ENCODE measurements around the gene BID. TPM values are rescaled to one million over a fixed set of nuclear protein-coding genes. Genes with fewer than 3 reads are reported as not detected.
A peak's percentile ranks its signal among the peaks of the same experiment; 100 is the strongest.

The BID gene
- total RNA-seq, 1 experiment from 2014 or later = 58.2 TPM

DNA sequence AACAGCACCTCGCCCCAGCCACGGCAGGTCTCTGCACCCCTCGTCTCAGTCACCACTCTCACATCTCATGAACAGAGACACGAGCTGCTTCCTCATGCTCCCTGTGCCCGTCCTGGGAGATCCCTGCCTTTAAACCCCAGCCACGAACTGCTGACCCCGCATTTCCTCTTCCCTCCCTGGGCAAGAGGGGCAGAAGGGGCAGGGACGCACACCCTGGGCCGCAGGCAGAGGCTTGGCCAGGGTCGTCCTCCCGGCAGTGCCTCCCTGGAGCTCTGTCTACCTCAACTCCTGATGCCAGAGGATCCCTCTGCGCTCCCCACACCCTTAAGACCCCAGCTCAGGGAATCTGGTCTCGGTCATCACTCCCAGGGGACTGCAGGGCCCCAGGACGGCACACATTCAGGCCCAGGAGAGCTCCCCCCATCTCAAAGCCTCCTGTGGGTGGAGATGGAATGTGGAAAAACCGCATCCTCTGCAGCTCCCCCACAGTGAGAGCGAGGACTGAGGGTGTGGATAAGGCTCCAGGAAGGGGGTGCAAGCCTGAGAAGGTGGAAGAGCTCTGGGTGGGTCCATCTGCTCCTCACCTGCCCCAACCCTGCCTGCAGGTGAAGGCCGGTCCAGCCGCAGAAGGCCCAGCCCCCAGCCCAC lies 1.2 kb downstream of the BID start:
- Histone ChIP-seq H3K4me1 (ENCODE audit: control insufficient read depth in 1 of 2, insufficient read depth in 2 of 2, low read length in 2 of 2) (peaks cover 19 to 21% of the 10 kb centered on the region in 2 experiments), H3K27ac (ENCODE audit: low read depth, low read length) (peak overlapping the region; percentile 87; the same call in 1 of the 2 replicates), H4K20me1 (ENCODE audit: insufficient read depth) (no peaks in the 10 kb centered on the region), H2AFZ (ENCODE audit: low read depth, low read length, poor library complexity, severe bottlenecking) (no peak overlapping the region), H3K79me2 (ENCODE audit: insufficient read depth, low read length) (peaks cover 44% of the 10 kb centered on the region), H3K4me2 (ENCODE audit: low read length) (peak overlapping the region; percentile 97), H3K9ac (ENCODE audit: low read length) (peak overlapping the region; percentile 79), H3K27me3 (ENCODE audit: insufficient read depth, low read length) (no peaks in the 10 kb centered on the region), H3K4me3 (replicated peaks in 1 of 2; ENCODE audit: low read depth in 1 of 2, low read length in 2 of 2) (peak overlapping the region; percentile 65 to 86), H3K36me3 (ENCODE audit: control insufficient read depth in 1 of 2, insufficient read depth in 2 of 2, low read length in 2 of 2) (no peaks in the 10 kb centered on the region), H3K9me3 (ENCODE audit: control insufficient read depth in 1 of 2, insufficient read depth in 1 of 2, low read depth in 1 of 2, low read length in 2 of 2) (no peaks in the 10 kb centered on the region), H3K9me2 (ENCODE audit: insufficient read depth) (no peaks in the 10 kb centered on the region)
- DNase-seq (ENCODE audit: low read depth, low spot score) (no peak), ATAC-seq (peak; percentile 31)
- POLR2A ChIA-PET = interaction anchor here (0.7 to 1.2 kb wide), 2 partner anchors 31 to 86 kb away, joined by 3 to 4 read pairs; no protein-coding TSS in a partner anchor
- CTCF ChIA-PET = interaction anchor here (1.0 to 1.7 kb wide), 4 partner anchors 12 to 601 kb away, joined by 3 to 8 read pairs (median 5); no protein-coding TSS in a partner anchor
- RAD21 ChIA-PET (ENCODE audit: low non-redundant PET in 1 of 2, low total read pairs in 2 of 2, uncharacterized antibody in 2 of 2, unreplicated experiment in 2 of 2) = interaction anchor here in 1 of 2 experiments (0.9 kb wide), 1 partner anchor 12 kb away, joined by 3 read pairs; no protein-coding TSS in a partner anchor
- intact Hi-C loops (cut with micrococcal nuclease) = no loop called here
- BruUV-seq (replicated peaks) = no TSS peak
- TF ChIP-seq CEBPB (IDR thresholded peaks at IDR 0.05; ENCODE audit: low read depth) (no peak), ELF1 (IDR thresholded peaks at IDR 0.05; ENCODE audit: borderline replicate concordance, low read depth) (no peak), CBX3 (IDR thresholded peaks at IDR 0.05; ENCODE audit: low read depth) (no peak), POLR2A (IDR thresholded peaks at IDR 0.05; ENCODE audit: borderline replicate concordance, extremely low read depth, insufficient read depth, insufficient read length) (no peak), EZH2phosphoT487 (IDR thresholded peaks at IDR 0.05; ENCODE audit: borderline replicate concordance) (no peak), JUND (IDR thresholded peaks at IDR 0.05) (no peak), SP1 (IDR thresholded peaks at IDR 0.05; ENCODE audit: low read depth) (no peak), RAD21 (IDR thresholded peaks at IDR 0.05; ENCODE audit: low read depth) (no peak), FOSL1 (IDR thresholded peaks at IDR 0.05; ENCODE audit: low read depth) (no peak), EZH2 (IDR thresholded peaks at IDR 0.05) (no peak), SIN3A (IDR thresholded peaks at IDR 0.05; ENCODE audit: low read depth) (no peak), ZNF274 (IDR thresholded peaks at IDR 0.05; ENCODE audit: low read depth, low read length) (no peak), TCF7L2 (IDR thresholded peaks at IDR 0.05; ENCODE audit: borderline replicate concordance, extremely low read depth, insufficient read depth, insufficient read length) (no peak), YY1 (IDR thresholded peaks at IDR 0.05; ENCODE audit: extremely low read depth, insufficient replicate concordance, low read depth, low read length) (no peak), POLR2AphosphoS5 (IDR thresholded peaks at IDR 0.05; ENCODE audit: low read depth, low read length) (no peak), ZFX (IDR thresholded peaks at IDR 0.05) (no peak), EGR1 (IDR thresholded peaks at IDR 0.05; ENCODE audit: low read depth) (no peak)
- TF ChIP-seq, protein P1, sequence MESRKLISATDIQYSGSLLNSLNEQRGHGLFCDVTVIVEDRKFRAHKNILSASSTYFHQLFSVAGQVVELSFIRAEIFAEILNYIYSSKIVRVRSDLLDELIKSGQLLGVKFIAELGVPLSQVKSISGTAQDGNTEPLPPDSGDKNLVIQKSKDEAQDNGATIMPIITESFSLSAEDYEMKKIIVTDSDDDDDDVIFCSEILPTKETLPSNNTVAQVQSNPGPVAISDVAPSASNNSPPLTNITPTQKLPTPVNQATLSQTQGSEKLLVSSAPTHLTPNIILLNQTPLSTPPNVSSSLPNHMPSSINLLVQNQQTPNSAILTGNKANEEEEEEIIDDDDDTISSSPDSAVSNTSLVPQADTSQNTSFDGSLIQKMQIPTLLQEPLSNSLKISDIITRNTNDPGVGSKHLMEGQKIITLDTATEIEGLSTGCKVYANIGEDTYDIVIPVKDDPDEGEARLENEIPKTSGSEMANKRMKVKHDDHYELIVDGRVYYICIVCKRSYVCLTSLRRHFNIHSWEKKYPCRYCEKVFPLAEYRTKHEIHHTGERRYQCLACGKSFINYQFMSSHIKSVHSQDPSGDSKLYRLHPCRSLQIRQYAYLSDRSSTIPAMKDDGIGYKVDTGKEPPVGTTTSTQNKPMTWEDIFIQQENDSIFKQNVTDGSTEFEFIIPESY (IDR thresholded peaks at IDR 0.05; ENCODE audit: extremely low read depth, insufficient replicate concordance, low read length) = no peak
- TF ChIP-seq, protein P2, sequence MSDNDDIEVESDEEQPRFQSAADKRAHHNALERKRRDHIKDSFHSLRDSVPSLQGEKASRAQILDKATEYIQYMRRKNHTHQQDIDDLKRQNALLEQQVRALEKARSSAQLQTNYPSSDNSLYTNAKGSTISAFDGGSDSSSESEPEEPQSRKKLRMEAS (IDR thresholded peaks at IDR 0.05) = no peak
- TF ChIP-seq, protein P3, sequence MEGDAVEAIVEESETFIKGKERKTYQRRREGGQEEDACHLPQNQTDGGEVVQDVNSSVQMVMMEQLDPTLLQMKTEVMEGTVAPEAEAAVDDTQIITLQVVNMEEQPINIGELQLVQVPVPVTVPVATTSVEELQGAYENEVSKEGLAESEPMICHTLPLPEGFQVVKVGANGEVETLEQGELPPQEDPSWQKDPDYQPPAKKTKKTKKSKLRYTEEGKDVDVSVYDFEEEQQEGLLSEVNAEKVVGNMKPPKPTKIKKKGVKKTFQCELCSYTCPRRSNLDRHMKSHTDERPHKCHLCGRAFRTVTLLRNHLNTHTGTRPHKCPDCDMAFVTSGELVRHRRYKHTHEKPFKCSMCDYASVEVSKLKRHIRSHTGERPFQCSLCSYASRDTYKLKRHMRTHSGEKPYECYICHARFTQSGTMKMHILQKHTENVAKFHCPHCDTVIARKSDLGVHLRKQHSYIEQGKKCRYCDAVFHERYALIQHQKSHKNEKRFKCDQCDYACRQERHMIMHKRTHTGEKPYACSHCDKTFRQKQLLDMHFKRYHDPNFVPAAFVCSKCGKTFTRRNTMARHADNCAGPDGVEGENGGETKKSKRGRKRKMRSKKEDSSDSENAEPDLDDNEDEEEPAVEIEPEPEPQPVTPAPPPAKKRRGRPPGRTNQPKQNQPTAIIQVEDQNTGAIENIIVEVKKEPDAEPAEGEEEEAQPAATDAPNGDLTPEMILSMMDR (IDR thresholded peaks at IDR 0.05 in 2 of 3, conservative IDR thresholded peaks at IDR 0.05 in 1 of 3; ENCODE audit: borderline replicate concordance in 1 of 3, insufficient read depth in 1 of 3, low read depth in 2 of 3, low read length in 2 of 3) = no peak
